ENCODE results near the gene CNTN1.
"Not testable (repeated sequence)": the region's sequence is repeated elsewhere in the genome, so short reads cannot be mapped to it uniquely, and the experiment has no call there.

CNTN1 gene

GRCh38 chr12:40733871-40734270 is 41.6 kb downstream of the CNTN1 start:
- Histone ChIP-seq H3K4me1 (ENCODE audit: control insufficient read depth in 1 of 2, insufficient read depth in 2 of 2, low read length in 2 of 2) (no peaks in the 10 kb centered on the region), H3K4ac (ENCODE audit: low read depth, low read length) (no peak overlapping the region), H4K8ac (ENCODE audit: low read depth, low read length) (no peak overlapping the region), H3K14ac (ENCODE audit: low read length) (no peak overlapping the region), H3K18ac (ENCODE audit: low read length) (no peak overlapping the region), H4K12ac (ENCODE audit: low read depth, low read length) (no peak overlapping the region), H3K36me3 (ENCODE audit: control insufficient read depth in 1 of 2, insufficient read depth in 2 of 2, low read length in 2 of 2) (no peaks in the 10 kb centered on the region), H3K9me3 (ENCODE audit: insufficient read depth, low read depth, low read length) (no peaks in the 10 kb centered on the region), H3K4me3 (ENCODE audit: low read depth, low read length) (no peak overlapping the region), H2AK5ac (ENCODE audit: low read length) (no peak overlapping the region), H3K23ac (ENCODE audit: low read length) (no peak overlapping the region), H2BK5ac (ENCODE audit: low read depth, low read length, poor library complexity) (no peak overlapping the region), H2BK12ac (ENCODE audit: low read length) (no peak overlapping the region), H3K4me2 (ENCODE audit: low read length) (no peak overlapping the region), H3K27ac (ENCODE audit: low read depth, low read length) (no peak overlapping the region), H3K27me3 (ENCODE audit: insufficient read depth, low read length) (no peaks in the 10 kb centered on the region), H3K79me1 (ENCODE audit: low read length) (no peaks in the 10 kb centered on the region), H4K91ac (ENCODE audit: low read depth, low read length) (no peak overlapping the region), H2BK120ac (ENCODE audit: insufficient read depth, low read length, poor library complexity) (no peak overlapping the region), H3K9ac (ENCODE audit: low read length) (no peak overlapping the region), H2AFZ (ENCODE audit: insufficient read depth, low read length, poor library complexity) (no peak overlapping the region), H3K79me2 (ENCODE audit: control insufficient read depth, insufficient read depth, low read length, poor library complexity) (no peaks in the 10 kb centered on the region)
- DNase-seq = no peak

- no peak overlapping the region for H3K4ac ChIP-seq (ENCODE audit: low read depth, low read length)
- H3K23ac ChIP-seq (ENCODE audit: low read length) = no peak overlapping the region
- no peak overlapping the region for H3K14ac ChIP-seq (ENCODE audit: low read length)
- DNase-seq = no peak
- no peak overlapping the region for H4K8ac ChIP-seq (ENCODE audit: low read depth, low read length)
- H3K27me3 ChIP-seq (ENCODE audit: insufficient read depth, low read length) = no peaks in the 10 kb centered on the region
- H3K9me3 ChIP-seq (ENCODE audit: insufficient read depth, low read depth, low read length) = no peaks in the 10 kb centered on the region
- no peak overlapping the region for H3K4me2 ChIP-seq (ENCODE audit: low read length)
- H4K91ac ChIP-seq (ENCODE audit: low read depth, low read length) = no peak overlapping the region
- H4K12ac ChIP-seq (ENCODE audit: low read depth, low read length) = no peak overlapping the region
- H3K79me2 ChIP-seq (ENCODE audit: control insufficient read depth, insufficient read depth, low read length, poor library complexity) = no peaks in the 10 kb centered on the region
- no CpG with 5 or more reads among the region's 3 CpGs for WGBS (ENCODE audit: extremely low coverage, insufficient coverage, insufficient read length)
- H3K18ac ChIP-seq (ENCODE audit: low read length) = no peak overlapping the region
- no peak overlapping the region for H2BK5ac ChIP-seq (ENCODE audit: low read depth, low read length, poor library complexity)
- H2BK12ac ChIP-seq (ENCODE audit: low read length) = no peak overlapping the region
- no peaks in the 10 kb centered on the region for H3K4me1 ChIP-seq (ENCODE audit: control insufficient read depth in 1 of 2, insufficient read depth in 2 of 2, low read length in 2 of 2)
- H3K9ac ChIP-seq (ENCODE audit: low read length) = no peak overlapping the region
- no peak overlapping the region for H3K27ac ChIP-seq (ENCODE audit: low read depth, low read length)
- H3K79me1 ChIP-seq (ENCODE audit: low read length) = no peaks in the 10 kb centered on the region
- no peak overlapping the region for H2AK5ac ChIP-seq (ENCODE audit: low read length)
- no peak overlapping the region for H2AFZ ChIP-seq (ENCODE audit: insufficient read depth, low read length, poor library complexity)
- no peaks in the 10 kb centered on the region for H3K36me3 ChIP-seq (ENCODE audit: control insufficient read depth in 1 of 2, insufficient read depth in 2 of 2, low read length in 2 of 2)
- no peak overlapping the region for H2BK120ac ChIP-seq (ENCODE audit: insufficient read depth, low read length, poor library complexity)
- H3K4me3 ChIP-seq (ENCODE audit: low read depth, low read length) = no peak overlapping the region
Measured at GRCh38 chr12:40734276-40734675, 42.0 kb downstream of the CNTN1 start.

- no peak overlapping the region for H3K23ac ChIP-seq (ENCODE audit: low read length)
- no CpG with 5 or more reads among the region's 3 CpGs for WGBS (ENCODE audit: extremely low coverage, insufficient coverage, insufficient read length)
Measured at GRCh38 chr12:40735551-40736230, 43.5 kb downstream of the CNTN1 start.

GRCh38 chr12:40737416-40737815 is 45.2 kb downstream of the CNTN1 start:
- H3K4ac ChIP-seq (ENCODE audit: low read depth, low read length); H3K9me3 ChIP-seq (ENCODE audit: insufficient read depth, low read depth, low read length); H2AFZ ChIP-seq (ENCODE audit: insufficient read depth, low read length, poor library complexity); DNase-seq; H3K4me1 ChIP-seq (ENCODE audit: control insufficient read depth in 1 of 2, insufficient read depth in 2 of 2, low read length in 2 of 2); H3K14ac ChIP-seq (ENCODE audit: low read length); H3K18ac ChIP-seq (ENCODE audit: low read length); H3K23ac ChIP-seq (ENCODE audit: low read length); H3K36me3 ChIP-seq (ENCODE audit: control insufficient read depth in 1 of 2, insufficient read depth in 2 of 2, low read length in 2 of 2); H4K8ac ChIP-seq (ENCODE audit: low read depth, low read length); H3K27me3 ChIP-seq (ENCODE audit: insufficient read depth, low read length); H2BK120ac ChIP-seq (ENCODE audit: insufficient read depth, low read length, poor library complexity); H2BK12ac ChIP-seq (ENCODE audit: low read length); H2BK5ac ChIP-seq (ENCODE audit: low read depth, low read length, poor library complexity); H4K12ac ChIP-seq (ENCODE audit: low read depth, low read length); H3K79me2 ChIP-seq (ENCODE audit: control insufficient read depth, insufficient read depth, low read length, poor library complexity); H3K4me3 ChIP-seq (ENCODE audit: low read depth, low read length); H3K9ac ChIP-seq (ENCODE audit: low read length); H3K4me2 ChIP-seq (ENCODE audit: low read length); H2AK5ac ChIP-seq (ENCODE audit: low read length); H3K79me1 ChIP-seq (ENCODE audit: low read length); H3K27ac ChIP-seq (ENCODE audit: low read depth, low read length); H4K91ac ChIP-seq (ENCODE audit: low read depth, low read length): not testable (repeated sequence)
- WGBS (ENCODE audit: extremely low coverage, insufficient coverage, insufficient read length) = no CpG with 5 or more reads among the region's 4 CpGs

More at GRCh38 chr12:40735551-40736230, 43.5 kb downstream of the CNTN1 start:
- H2BK12ac ChIP-seq (ENCODE audit: low read length) = no peak overlapping the region
- DNase-seq = no peak
- no peak overlapping the region for H4K91ac ChIP-seq (ENCODE audit: low read depth, low read length)
- no peak overlapping the region for H3K27ac ChIP-seq (ENCODE audit: low read depth, low read length)
- H3K27me3 ChIP-seq (ENCODE audit: insufficient read depth, low read length) = no peaks in the 10 kb centered on the region
- no peaks in the 10 kb centered on the region for H3K36me3 ChIP-seq (ENCODE audit: control insufficient read depth in 1 of 2, insufficient read depth in 2 of 2, low read length in 2 of 2)
- no peak overlapping the region for H3K4me3 ChIP-seq (ENCODE audit: low read depth, low read length)
- H3K9ac ChIP-seq (ENCODE audit: low read length) = no peak overlapping the region
- H3K79me2 ChIP-seq (ENCODE audit: control insufficient read depth, insufficient read depth, low read length, poor library complexity) = no peaks in the 10 kb centered on the region
- H3K18ac ChIP-seq (ENCODE audit: low read length) = no peak overlapping the region
- no peak overlapping the region for H3K4me2 ChIP-seq (ENCODE audit: low read length)
- H3K4me1 ChIP-seq (ENCODE audit: control insufficient read depth in 1 of 2, insufficient read depth in 2 of 2, low read length in 2 of 2) = no peaks in the 10 kb centered on the region
- no peak overlapping the region for H2AFZ ChIP-seq (ENCODE audit: insufficient read depth, low read length, poor library complexity)
- no peak overlapping the region for H2BK5ac ChIP-seq (ENCODE audit: low read depth, low read length, poor library complexity)
- no peaks in the 10 kb centered on the region for H3K9me3 ChIP-seq (ENCODE audit: insufficient read depth, low read depth, low read length)
- no peaks in the 10 kb centered on the region for H3K79me1 ChIP-seq (ENCODE audit: low read length)
- no peak overlapping the region for H3K14ac ChIP-seq (ENCODE audit: low read length)
- no peak overlapping the region for H2AK5ac ChIP-seq (ENCODE audit: low read length)
- no peak overlapping the region for H3K4ac ChIP-seq (ENCODE audit: low read depth, low read length)
- no peak overlapping the region for H4K8ac ChIP-seq (ENCODE audit: low read depth, low read length)
- no peak overlapping the region for H2BK120ac ChIP-seq (ENCODE audit: insufficient read depth, low read length, poor library complexity)
- no peak overlapping the region for H4K12ac ChIP-seq (ENCODE audit: low read depth, low read length)
